Keratinocyte (primary cell): ENCODE results near the gene CLIC3. TPM values are rescaled to one million over a fixed set of nuclear protein-coding genes. Genes with fewer than 3 reads are reported as not detected.

Source experiments
- DNase-seq: peaks from one replicate; pipeline ENCODE4 v3.0.0-alpha.2; 2011; ENCODE audit warnings: low read depth, missing footprints, low spot score
- FAIRE-seq: peaks from 2 replicates; lab custom pipeline; 2011; peaks lifted over from hg19 to GRCh38; lab: Jason Lieb, UNC
- H2AFZ ChIP-seq: 2 replicates; pipeline ENCODE4 v1.6.0; 2012; ENCODE audit warnings: low read length, control low read depth, inconsistent platforms; ENCODE audit not compliant: control insufficient read depth
- H3K27ac ChIP-seq: 2 replicates; pipeline ENCODE4 v1.5.1; 2011; ENCODE audit warnings: low read length; ENCODE audit not compliant: control insufficient read depth, insufficient read depth
- H3K27me3 ChIP-seq: 3 replicates; pipeline ENCODE4 v1.6.0; 2011; ENCODE audit warnings: low read length; ENCODE audit not compliant: control insufficient read depth, insufficient read depth; ENCODE audit errors: extremely low read depth
- H3K36me3 ChIP-seq, 2 experiments: 2 replicates in 1 of 2; 3 replicates in 1 of 2; pipeline ENCODE4 v1.5.1; 2011; ENCODE audit warnings: low read length in 2 of 2, mild to moderate bottlenecking in 1 of 2; ENCODE audit not compliant: control insufficient read depth in 2 of 2, insufficient read depth in 2 of 2; ENCODE audit errors: extremely low read depth in 1 of 2
- H3K4me1 ChIP-seq: 3 replicates; pipeline ENCODE4 v1.5.1; 2011; ENCODE audit warnings: low read length; ENCODE audit not compliant: control insufficient read depth, insufficient read depth; ENCODE audit errors: extremely low read depth
- H3K4me2 ChIP-seq: 3 replicates; pipeline ENCODE4 v1.6.0; 2011; ENCODE audit warnings: low read depth, low read length; ENCODE audit not compliant: control insufficient read depth, insufficient read depth; ENCODE audit errors: extremely low read depth
- H3K4me3 ChIP-seq, 3 experiments: fragments of 200-600 bp in 1 of 3; sonication (generic) in 1 of 3; 2 replicates in 2 of 3; 3 replicates in 1 of 3; pipeline ENCODE4 v1.5.1; 2011 to 2016; ENCODE audit warnings: low read length in 3 of 3, mild to moderate bottlenecking in 3 of 3, control low read depth in 2 of 3, inconsistent platforms in 1 of 3, low read depth in 1 of 3, mixed read lengths in 1 of 3, mixed run types in 1 of 3, moderate library complexity in 1 of 3; ENCODE audit not compliant: control insufficient read depth in 2 of 3, insufficient read depth in 2 of 3; ENCODE audit errors: extremely low read depth in 1 of 3
- H3K79me2 ChIP-seq: 2 replicates; pipeline ENCODE4 v1.6.0; 2012; ENCODE audit warnings: low read length; ENCODE audit not compliant: control insufficient read depth, insufficient read depth
- H3K9ac ChIP-seq: 3 replicates; pipeline ENCODE4 v1.6.0; 2011; ENCODE audit warnings: low read length; ENCODE audit not compliant: control insufficient read depth, insufficient read depth; ENCODE audit errors: extremely low read depth
- H3K9me1 ChIP-seq: 3 replicates; pipeline ENCODE4 v1.6.0; 2011; ENCODE audit warnings: low read length; ENCODE audit not compliant: control insufficient read depth, insufficient read depth; ENCODE audit errors: extremely low read depth
- H3K9me3 ChIP-seq: 2 replicates; pipeline ENCODE4 v1.5.1; 2012; ENCODE audit warnings: low read depth, low read length; ENCODE audit not compliant: control insufficient read depth
- H4K20me1 ChIP-seq: 3 replicates; pipeline ENCODE4 v1.6.0; 2011; ENCODE audit warnings: low read length; ENCODE audit not compliant: control insufficient read depth, insufficient read depth; ENCODE audit errors: extremely low read depth
- EZH2 ChIP-seq: IDR thresholded peaks from one replicate; pipeline ENCODE4 v1.6.1; 2012; ENCODE audit warnings: inconsistent platforms, mild to moderate bottlenecking, low read length, moderate library complexity
- dilution Hi-C: fragments of 300-500 bp; cut with MboI; formaldehyde crosslinking; loops from one replicate; pipeline ENCODE4 v1.7.0; 2020; ENCODE audit warnings: low sequenced_read_pairs; ENCODE audit not compliant: extremely low pct_ligation_motif_present
- polyA plus RNA-seq, 5 experiments: library from polyadenylated mRNA; depleted of rRNA in 3 of 5; stranded (reverse) in 3 of 5; stranded (forward) in 1 of 5; unstranded in 1 of 5; fragments of >200 nt; gene quantifications; 1 replicate in 1 of 5; 2 replicates in 3 of 5; 3 replicates in 1 of 5; pipeline versions ENCODE4 v1.2.1 to v1.2.3, GENCODE V29; 2011 to 2012; ENCODE audit warnings: missing spikeins in 2 of 5, low read depth in 1 of 5, low replicate concordance in 1 of 5
- TF ChIP-seq, protein P1 (sequence below), 3 experiments: IDR thresholded peaks in 1 of 3; conservative IDR thresholded peaks in 1 of 3; optimal IDR thresholded peaks in 1 of 3; 2 replicates in 2 of 3; 3 replicates in 1 of 3; pipeline versions ENCODE3 to v1.5.1; 2011; ENCODE audit warnings: low read length in 3 of 3, mild to moderate bottlenecking in 3 of 3, moderate library complexity in 2 of 3, control low read depth in 1 of 3, inconsistent platforms in 1 of 3; ENCODE audit not compliant: insufficient read depth in 2 of 3; ENCODE audit errors: extremely low read depth in 1 of 3

CLIC3 gene
- polyA plus RNA-seq, 1 donor (not counting 4 experiments of a cell fraction or from before 2014, with no cell fraction given) = 5.5 TPM

DNA sequence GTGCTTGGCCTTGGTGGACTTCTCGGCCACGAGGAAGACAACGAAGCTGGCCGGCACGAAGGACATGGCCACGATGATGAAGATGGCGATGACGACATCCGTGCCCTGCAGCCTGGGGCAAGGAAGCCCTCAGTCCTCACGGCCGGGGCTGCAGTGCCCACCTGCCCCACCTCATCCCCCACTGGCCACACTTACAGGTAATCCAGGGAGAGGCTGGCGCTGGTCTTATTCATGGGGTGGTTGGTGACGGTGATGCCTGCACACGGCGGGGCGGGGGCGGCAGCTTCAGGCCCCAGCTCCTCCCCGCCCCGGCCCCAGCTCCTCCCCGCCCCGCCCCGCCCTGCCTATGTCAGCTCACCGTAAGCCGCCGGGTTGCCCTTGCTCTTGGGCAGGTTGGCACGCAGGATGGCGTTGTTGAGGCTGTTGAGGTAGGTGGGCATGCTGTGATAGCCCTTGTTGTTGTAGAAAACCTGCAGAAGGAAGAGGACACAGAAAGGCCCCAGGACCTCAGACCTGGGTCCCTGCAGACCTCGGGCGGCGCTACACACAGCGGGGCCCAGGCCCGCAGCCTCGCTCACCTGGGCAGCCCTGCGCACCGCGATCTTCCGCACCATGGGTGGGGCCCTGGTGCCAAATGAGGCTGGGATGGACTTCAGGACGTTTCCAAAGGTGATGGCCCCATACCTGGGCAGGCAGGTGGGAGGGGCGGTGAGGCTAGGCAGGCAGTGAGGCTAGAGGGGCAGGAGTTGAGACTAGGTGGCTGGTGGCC, 15.7 kb upstream of the CLIC3 start:
- H2AFZ ChIP-seq = no peak overlapping the region
- dilution Hi-C loops = no loop called here
- FAIRE-seq (no peak), DNase-seq (no peak)
- H3K4me3 ChIP-seq = no peak overlapping the region
- no peak overlapping the region for H3K9ac ChIP-seq
- H3K4me2 ChIP-seq = no peak overlapping the region
- no peak for TF ChIP-seq EZH2
- TF ChIP-seq, protein P1, sequence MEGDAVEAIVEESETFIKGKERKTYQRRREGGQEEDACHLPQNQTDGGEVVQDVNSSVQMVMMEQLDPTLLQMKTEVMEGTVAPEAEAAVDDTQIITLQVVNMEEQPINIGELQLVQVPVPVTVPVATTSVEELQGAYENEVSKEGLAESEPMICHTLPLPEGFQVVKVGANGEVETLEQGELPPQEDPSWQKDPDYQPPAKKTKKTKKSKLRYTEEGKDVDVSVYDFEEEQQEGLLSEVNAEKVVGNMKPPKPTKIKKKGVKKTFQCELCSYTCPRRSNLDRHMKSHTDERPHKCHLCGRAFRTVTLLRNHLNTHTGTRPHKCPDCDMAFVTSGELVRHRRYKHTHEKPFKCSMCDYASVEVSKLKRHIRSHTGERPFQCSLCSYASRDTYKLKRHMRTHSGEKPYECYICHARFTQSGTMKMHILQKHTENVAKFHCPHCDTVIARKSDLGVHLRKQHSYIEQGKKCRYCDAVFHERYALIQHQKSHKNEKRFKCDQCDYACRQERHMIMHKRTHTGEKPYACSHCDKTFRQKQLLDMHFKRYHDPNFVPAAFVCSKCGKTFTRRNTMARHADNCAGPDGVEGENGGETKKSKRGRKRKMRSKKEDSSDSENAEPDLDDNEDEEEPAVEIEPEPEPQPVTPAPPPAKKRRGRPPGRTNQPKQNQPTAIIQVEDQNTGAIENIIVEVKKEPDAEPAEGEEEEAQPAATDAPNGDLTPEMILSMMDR (optimal IDR thresholded peaks at IDR 0.05 in 1 of 3, IDR thresholded peaks at IDR 0.05 in 1 of 3, conservative IDR thresholded peaks at IDR 0.05 in 1 of 3; ENCODE audit: extremely low read depth in 1 of 3, insufficient read depth in 2 of 3, low read length in 3 of 3) = no peak
- H3K27ac ChIP-seq = no peak overlapping the region
- no peaks in the 10 kb centered on the region for H3K9me1 ChIP-seq
- H3K27me3 ChIP-seq = no peaks in the 10 kb centered on the region
- no peaks in the 10 kb centered on the region for H3K9me3 ChIP-seq
- H4K20me1 ChIP-seq = no peaks in the 10 kb centered on the region
- H3K36me3 ChIP-seq = no peaks in the 10 kb centered on the region
- no peaks in the 10 kb centered on the region for H3K79me2 ChIP-seq
- H3K4me1 ChIP-seq = no peaks in the 10 kb centered on the region

DNA sequence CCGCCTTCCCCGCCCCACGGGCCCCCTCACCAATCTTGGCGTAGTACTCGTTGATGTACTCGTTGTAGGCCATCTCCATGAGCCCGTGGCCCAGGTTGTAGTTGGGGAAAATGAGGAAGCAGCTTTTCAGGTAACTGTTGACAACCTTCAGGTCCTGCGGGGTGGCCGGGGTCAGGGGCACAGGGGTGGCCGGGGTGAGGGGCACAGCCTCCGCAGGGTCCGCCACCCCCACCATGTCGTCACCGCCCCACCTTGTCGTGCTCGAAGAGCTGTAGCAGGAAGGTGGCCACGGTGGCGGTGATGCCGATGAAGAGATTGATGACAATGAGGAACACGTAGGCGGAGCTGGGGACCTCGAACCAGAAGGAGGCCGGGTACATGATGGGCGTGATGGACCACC, 14.8 kb upstream of the CLIC3 start:
- Histone ChIP-seq H3K36me3 (no peaks in the 10 kb centered on the region), H3K4me1 (no peaks in the 10 kb centered on the region), H3K9me3 (no peaks in the 10 kb centered on the region), H2AFZ (no peak overlapping the region), H3K27ac (no peak overlapping the region), H3K79me2 (no peaks in the 10 kb centered on the region), H3K27me3 (no peaks in the 10 kb centered on the region), H3K9me1 (no peaks in the 10 kb centered on the region), H4K20me1 (no peaks in the 10 kb centered on the region), H3K4me3 (no peak overlapping the region), H3K4me2 (no peak overlapping the region), H3K9ac (no peak overlapping the region)
- no peak for DNase-seq
- TF ChIP-seq, protein P1 (optimal IDR thresholded peaks at IDR 0.05 in 1 of 3, IDR thresholded peaks at IDR 0.05 in 1 of 3, conservative IDR thresholded peaks at IDR 0.05 in 1 of 3; ENCODE audit: extremely low read depth in 1 of 3, insufficient read depth in 2 of 3, low read length in 3 of 3) = no peak
- no peak for TF ChIP-seq EZH2
- no peak for FAIRE-seq
- dilution Hi-C loops = no loop called here
